Activated naive CD4-positive, alpha-beta T cell treated with anti-CD3 and anti-CD28 coated beads for 36 hours (primary cell): ENCODE results near the gene FKRP. TPM values are rescaled to one million over a fixed set of nuclear protein-coding genes. Genes with fewer than 3 reads are reported as not detected.
"Not testable (repeated sequence)": the region's sequence is repeated elsewhere in the genome, so short reads cannot be mapped to it uniquely, and the experiment has no call there.

Source experiments
- CTCF ChIA-PET: fragments of 350-600 bp; sonication (Branson Sonifier 250); formaldehyde crosslinking; loops from one replicate; lab custom pipeline; 2021; ENCODE audit warnings: antibody characterized with exemption; lab: Charles Lee
- DNase-seq: peaks from one replicate; pipeline ENCODE4 v3.0.0-alpha.2; 2020
- H3K27ac Mint-ChIP-seq: one replicate; pipeline ENCODE4 v1.8.0; 2021; ENCODE audit warnings: mild to moderate bottlenecking, mixed read lengths
- H3K27me3 Mint-ChIP-seq: one replicate; pipeline ENCODE4 v1.8.0; 2021; ENCODE audit warnings: low read depth, mixed read lengths
- H3K36me3 Mint-ChIP-seq: one replicate; pipeline ENCODE4 v1.8.0; 2021; ENCODE audit warnings: low read depth, mixed read lengths
- H3K4me1 Mint-ChIP-seq: one replicate; pipeline ENCODE4 v1.8.0; 2021; ENCODE audit warnings: low read depth, mixed read lengths
- H3K4me3 Mint-ChIP-seq: one replicate; pipeline ENCODE4 v1.8.0; 2021; ENCODE audit warnings: mild to moderate bottlenecking, moderate library complexity, mixed read lengths
- H3K9me3 Mint-ChIP-seq: one replicate; pipeline ENCODE4 v1.8.0; 2021; ENCODE audit warnings: mixed read lengths
- intact Hi-C: fragments of 100-400 bp; cut with micrococcal nuclease; formaldehyde crosslinking; loops from one replicate; pipeline ENCODE4 v1.15.1; 2023
- total RNA-seq, 2 experiments: library from RNA; stranded (reverse); gene quantifications; one replicate each; pipeline ENCODE4 v1.2.3, GENCODE V29; 2021

FKRP gene, protein sequence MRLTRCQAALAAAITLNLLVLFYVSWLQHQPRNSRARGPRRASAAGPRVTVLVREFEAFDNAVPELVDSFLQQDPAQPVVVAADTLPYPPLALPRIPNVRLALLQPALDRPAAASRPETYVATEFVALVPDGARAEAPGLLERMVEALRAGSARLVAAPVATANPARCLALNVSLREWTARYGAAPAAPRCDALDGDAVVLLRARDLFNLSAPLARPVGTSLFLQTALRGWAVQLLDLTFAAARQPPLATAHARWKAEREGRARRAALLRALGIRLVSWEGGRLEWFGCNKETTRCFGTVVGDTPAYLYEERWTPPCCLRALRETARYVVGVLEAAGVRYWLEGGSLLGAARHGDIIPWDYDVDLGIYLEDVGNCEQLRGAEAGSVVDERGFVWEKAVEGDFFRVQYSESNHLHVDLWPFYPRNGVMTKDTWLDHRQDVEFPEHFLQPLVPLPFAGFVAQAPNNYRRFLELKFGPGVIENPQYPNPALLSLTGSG
- total RNA-seq, result 1 to 10 TPM; 8.8 to 9.0 TPM

DNA sequence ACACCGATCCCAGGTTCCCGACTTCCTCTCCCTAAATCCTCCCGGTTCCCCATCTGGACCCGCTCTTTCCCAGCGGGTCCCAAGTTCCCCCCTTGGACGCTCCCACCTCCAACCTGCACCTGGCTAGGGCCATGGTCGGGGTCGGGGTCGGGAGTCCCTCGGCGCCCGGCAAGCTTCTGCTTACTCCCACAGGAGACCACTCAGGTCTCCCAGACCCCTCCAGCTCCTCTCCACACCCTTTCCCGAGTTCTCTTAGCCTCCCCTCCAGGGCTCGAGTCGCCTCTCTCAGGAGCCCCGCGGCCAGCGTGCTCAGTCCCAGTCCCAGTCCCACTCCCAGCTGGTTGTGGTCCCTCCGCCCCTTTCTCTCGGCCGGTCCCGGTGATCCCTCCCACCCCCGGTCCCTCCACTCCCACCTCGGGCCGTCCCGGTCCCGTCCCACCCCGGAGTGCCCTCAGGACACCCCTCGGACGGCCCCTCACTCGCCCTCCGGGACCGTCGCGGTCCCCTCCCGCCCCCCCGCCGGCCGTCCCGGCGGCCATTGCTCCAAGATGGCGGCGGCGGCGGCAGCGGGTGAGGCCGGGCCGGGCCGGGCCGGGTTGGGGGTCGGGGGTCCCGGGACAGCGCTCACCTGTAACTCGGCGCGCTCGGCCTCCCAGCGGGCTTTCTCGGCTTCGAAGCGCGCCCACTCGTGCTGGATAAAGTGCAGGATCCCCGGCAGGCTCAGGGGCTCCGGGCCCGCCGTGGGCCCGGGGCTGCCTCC, at the start of gene FKRP:
FKRP (plus strand) TSS at position 537 of the 760 bp plus-strand sequence. CDS start 9,394 bp downstream, outside the sequence.
- Mint-ChIP-seq H3K9me3 (no peaks in the 10 kb centered on the region), H3K27me3 (no peaks in the 10 kb centered on the region), H3K4me1 (peaks cover 46% of the 10 kb centered on the region), H3K4me3 (peak within 1 kb of the TSS; percentile 95), H3K36me3 (peaks cover 3% of the 10 kb centered on the region), H3K27ac (peak within 1 kb of the TSS; percentile 84)
- intact Hi-C loops, result no loop called here
- CTCF ChIA-PET, result interaction anchor here (1.9 kb wide), 1 partner anchor 11 kb away, joined by 7 read pairs; no protein-coding TSS in a partner anchor
- DNase-seq, result no peak

DNA sequence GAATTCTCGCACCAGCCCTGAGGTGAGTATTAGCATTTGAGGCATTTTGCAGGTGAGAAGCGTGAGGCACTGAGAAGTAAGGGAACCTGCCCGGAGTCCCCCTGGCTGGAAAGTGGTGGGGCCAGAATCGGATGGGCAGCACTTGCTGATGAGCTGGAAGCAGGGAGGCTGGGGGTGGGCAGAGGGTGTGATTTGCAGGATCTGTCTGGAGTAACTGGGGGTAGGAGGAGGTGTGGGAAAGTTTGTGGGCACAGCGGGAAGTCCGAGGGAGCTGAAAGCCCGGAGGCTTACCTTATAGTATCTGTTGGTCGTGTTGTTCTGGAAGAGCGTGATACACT, 49.0 kb upstream of the FKRP start:
- Mint-ChIP-seq H3K36me3 (peaks cover 38% of the 10 kb centered on the region), H3K4me1 (no peaks in the 10 kb centered on the region), H3K27me3 (no peaks in the 10 kb centered on the region), H3K9me3 (no peaks in the 10 kb centered on the region), H3K27ac (no peak overlapping the region), H3K4me3 (no peak overlapping the region)
- intact Hi-C loops, result no loop called here
- no peak for DNase-seq
- CTCF ChIA-PET, result interaction anchor here (0.6 to 3.0 kb wide), 4 partner anchors 8 to 33 kb away, joined by 3 to 9 read pairs (median 4); no protein-coding TSS in a partner anchor

DNA sequence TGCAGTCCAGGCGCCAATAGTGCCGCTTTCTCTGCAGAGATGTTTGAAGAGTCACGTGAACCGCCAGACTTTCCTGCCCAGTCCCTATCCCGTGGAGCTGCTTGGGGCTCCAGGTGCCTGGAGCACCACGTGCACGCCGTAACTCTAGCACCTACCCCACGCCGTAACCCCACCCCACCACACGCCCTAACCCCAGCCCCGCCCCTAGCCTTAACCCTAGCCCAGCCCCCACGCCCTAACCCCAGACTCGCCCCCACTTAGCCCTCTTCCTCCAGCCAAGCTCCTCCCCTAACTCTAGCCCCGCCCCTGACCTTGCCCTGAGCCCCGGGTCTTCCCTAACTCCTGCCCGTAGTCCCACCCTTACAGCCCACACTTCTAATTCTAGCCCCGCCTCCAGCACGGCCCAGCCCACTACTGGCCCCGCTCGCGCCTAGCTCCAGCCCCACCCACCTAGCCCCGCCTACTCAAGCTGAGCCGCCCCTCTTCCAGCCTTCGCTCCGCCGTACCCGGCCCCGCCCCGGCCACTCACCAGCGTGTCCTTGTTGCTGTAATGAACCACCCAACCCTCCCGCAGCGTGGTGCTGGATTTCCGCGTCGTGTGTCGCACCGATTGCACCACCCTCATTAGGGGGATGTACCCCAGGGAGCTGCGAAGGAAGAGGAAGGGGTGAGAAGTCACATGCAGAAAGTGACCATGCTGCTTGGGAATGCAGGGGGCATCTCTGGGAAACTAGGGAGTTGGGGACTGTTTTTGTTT, 48.5 kb upstream of the FKRP start:
- Mint-ChIP-seq H3K4me1 (no peaks in the 10 kb centered on the region), H3K4me3 (no peak overlapping the region), H3K9me3 (no peaks in the 10 kb centered on the region), H3K27me3 (no peaks in the 10 kb centered on the region), H3K36me3 (peaks cover 34% of the 10 kb centered on the region), H3K27ac (no peak overlapping the region)
- CTCF ChIA-PET, result interaction anchor here (0.6 to 3.0 kb wide), 4 partner anchors 7 to 32 kb away, joined by 3 to 9 read pairs (median 4); no protein-coding TSS in a partner anchor
- DNase-seq, result peak; percentile 14
- intact Hi-C loops, result no loop called here

DNA sequence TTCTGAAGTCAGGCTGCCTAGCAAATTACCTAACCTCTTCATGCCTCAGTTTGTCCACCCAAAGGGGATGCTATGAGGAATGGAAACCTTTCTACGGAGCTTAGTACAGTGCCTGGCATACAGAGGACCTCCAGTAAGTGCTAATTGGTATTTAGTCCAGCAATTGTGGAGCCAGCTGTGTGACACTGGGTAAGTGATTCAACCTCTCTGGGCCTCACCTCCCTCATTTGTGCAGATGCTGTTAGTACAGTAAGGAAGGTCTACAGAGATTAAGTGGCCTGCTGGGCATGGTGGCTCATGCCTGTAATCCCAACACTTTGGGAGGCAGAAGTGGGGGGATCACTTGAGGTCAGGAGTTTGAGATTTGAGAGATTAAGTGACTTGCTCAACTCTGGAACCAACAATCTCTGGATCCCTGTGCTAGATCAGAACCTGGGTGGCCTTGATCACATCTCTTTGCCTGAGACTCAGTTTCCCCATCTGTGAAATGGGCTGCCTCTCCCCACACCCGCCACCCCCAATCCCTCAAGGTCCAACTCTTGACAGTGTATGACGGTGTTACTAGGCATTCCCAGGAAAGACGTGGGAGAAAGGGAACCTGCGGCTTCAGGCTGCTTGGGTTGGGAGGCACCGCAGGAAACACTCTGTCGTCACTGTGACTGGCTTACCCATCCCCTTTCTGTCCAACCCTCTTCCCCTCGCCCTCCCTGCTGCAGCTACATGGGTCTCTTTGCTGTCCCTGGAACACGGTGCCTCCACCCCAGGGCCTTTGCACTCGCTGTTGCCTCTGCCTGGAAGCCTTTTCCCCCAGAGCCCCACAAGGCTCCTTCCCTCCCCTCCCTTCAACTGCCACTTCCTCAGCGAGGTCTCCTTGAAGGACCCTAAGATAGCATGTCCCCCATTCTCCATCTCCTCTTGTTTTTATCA, 47.2 kb upstream of the FKRP start:
- CTCF ChIA-PET, result interaction anchor here (1.6 kb wide), 1 partner anchor 30 kb away, joined by 4 read pairs; no protein-coding TSS in a partner anchor
- H3K36me3 Mint-ChIP-seq, result peaks cover 25% of the 10 kb centered on the region
- DNase-seq, result no peak
- H3K27me3 Mint-ChIP-seq, result no peaks in the 10 kb centered on the region
- no peak overlapping the region for H3K27ac Mint-ChIP-seq
- no peak overlapping the region for H3K4me3 Mint-ChIP-seq
- no peaks in the 10 kb centered on the region for H3K4me1 Mint-ChIP-seq
- H3K9me3 Mint-ChIP-seq, result no peaks in the 10 kb centered on the region
- intact Hi-C loops, result no loop called here

DNA sequence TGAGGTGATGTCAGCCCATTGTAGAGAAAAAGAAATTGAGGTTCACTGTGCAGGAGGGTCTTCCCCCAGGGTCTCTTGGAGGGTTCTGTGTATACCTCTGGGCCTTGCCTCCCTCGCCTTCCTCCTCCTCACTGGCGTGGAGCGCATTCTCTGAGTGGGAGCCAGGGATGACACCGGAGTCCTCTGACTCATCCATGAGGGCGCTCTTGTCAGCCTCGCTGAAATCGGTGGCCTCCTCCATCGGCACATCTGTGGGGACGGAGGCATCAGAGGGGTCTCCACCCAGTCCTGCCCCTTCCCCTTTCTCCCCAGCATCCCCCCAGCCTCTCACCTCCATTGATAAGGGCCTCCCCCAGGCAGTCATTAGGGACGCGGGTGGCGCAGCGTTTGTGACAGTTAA, 45.2 kb upstream of the FKRP start:
- Mint-ChIP-seq H3K27me3 (no peaks in the 10 kb centered on the region), H3K4me1 (peaks cover 7% of the 10 kb centered on the region), H3K4me3 (no peak overlapping the region), H3K27ac (no peak overlapping the region), H3K36me3 (peaks cover 27% of the 10 kb centered on the region), H3K9me3 (no peaks in the 10 kb centered on the region)
- CTCF ChIA-PET, result interaction anchor here (0.6 kb wide), 1 partner anchor 69 kb away, joined by 3 read pairs; no protein-coding TSS in a partner anchor
- DNase-seq, result no peak
- intact Hi-C loops, result no loop called here

DNA sequence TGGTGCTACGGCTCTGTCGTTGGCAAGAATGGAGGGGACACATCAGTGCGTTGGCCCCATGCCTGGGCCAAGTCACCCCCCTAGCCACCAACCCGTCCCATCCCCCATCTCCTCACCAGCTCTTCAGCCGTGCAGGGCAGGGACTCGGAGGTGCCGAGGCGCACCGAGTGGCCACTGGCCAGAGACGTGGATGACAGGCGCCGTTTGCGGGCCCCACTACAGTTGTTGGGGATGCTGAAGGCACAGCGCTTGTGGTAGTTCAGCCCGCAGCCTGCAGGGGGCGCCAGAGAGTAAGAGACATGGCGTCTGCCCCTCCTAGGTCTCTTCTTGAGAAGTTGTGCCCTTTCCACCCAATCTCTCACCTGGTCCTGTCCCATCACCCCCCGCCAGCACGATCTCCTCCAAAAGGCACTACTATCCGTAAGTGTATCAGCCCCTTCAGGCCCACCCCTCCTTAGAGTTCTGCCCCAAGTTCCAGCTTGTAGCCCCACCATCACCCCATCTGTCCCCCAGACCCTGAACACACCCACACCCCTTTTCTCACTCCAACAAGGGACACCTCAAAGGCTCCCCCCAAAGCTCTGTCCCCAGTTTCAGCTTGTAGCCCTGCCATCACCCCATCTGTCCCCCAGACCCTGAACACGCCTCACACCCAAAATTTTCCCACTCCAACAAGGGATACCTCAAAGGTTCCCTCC, 41.3 kb upstream of the FKRP start:
- CTCF ChIA-PET, result interaction anchor here (0.6 to 5.5 kb wide), 22 partner anchors 9 to 332 kb away, joined by 3 to 81 read pairs (median 6); no protein-coding TSS in a partner anchor
- peak; percentile 93 for DNase-seq

DNA sequence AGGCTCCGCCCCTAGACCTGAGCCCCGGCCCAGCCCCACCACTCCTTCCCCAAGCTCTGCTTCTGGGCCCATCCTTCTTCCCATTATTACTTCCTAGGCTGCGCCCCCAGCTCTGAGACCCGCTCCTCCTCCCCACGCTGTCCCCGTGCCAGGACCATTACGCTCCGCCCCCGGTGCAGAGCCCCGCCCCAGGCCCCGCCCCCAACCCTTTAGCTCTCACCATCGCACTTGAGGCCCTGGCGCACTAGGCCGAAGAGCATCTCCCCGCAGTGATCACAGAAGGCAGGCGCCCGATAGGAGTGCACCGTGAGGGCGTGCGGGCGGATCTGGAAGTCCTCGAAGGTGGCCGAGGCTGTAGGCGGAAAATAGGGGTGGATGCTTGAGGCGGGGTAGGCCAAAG, 35.2 kb upstream of the FKRP start:
- H3K36me3 Mint-ChIP-seq, result peaks cover 20% of the 10 kb centered on the region
- intact Hi-C loops, result loop anchor here (10.0 kb wide), 1 partner anchor 514 kb away; no protein-coding TSS in a partner anchor
- H3K27ac Mint-ChIP-seq, result no peak overlapping the region
- CTCF ChIA-PET, result no interaction called here
- no peaks in the 10 kb centered on the region for H3K9me3 Mint-ChIP-seq
- H3K27me3 Mint-ChIP-seq, result no peaks in the 10 kb centered on the region
- H3K4me3 Mint-ChIP-seq, result no peak overlapping the region
- peaks cover 21% of the 10 kb centered on the region for H3K4me1 Mint-ChIP-seq
- DNase-seq, result no peak

More for the DNA sequence above, 41.3 kb upstream of the FKRP start:
- intact Hi-C loops, result loop anchor here (1.0 kb wide), 3 partner anchors 13 to 49 kb away; partner anchors contain the start of gene PRKD2
- H3K4me1 Mint-ChIP-seq, result peaks cover 7% of the 10 kb centered on the region
- H3K4me3 Mint-ChIP-seq, result no peak overlapping the region
- peaks cover 27% of the 10 kb centered on the region for H3K36me3 Mint-ChIP-seq
- no peaks in the 10 kb centered on the region for H3K27me3 Mint-ChIP-seq
- peak overlapping the region; percentile 56 for H3K27ac Mint-ChIP-seq
- H3K9me3 Mint-ChIP-seq, result no peaks in the 10 kb centered on the region

DNA sequence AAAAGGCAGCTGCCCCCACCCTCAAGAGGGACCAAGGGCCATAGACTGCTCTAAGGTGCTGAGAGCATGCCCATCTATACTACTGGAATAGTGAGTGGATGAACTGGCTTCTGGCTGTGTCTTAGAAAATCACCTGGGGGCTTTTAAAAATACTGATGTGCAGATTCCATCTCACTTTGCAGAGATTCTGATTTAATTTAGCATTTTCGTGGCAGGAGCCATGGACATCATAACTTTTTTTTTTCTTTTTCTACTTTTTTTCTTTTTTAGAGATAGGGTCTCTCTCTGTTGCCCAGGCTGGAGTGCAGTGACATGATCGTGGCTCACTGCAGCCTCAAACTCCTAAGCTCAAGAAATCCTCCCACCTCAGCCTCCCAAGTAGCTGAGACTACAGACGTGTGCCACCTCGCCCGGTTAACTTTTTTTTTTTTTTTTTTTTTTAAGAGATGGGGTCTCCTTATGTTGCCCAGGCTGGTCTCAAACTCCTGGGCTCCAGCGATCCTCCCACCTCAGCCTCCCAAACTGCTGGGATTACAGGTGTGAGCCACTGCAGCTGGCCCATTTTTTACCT, 33.0 kb upstream of the FKRP start:
- H3K27me3 Mint-ChIP-seq, H3K9me3 Mint-ChIP-seq, DNase-seq, H3K27ac Mint-ChIP-seq: not testable (repeated sequence)
- intact Hi-C loops, result loop anchor here (10.0 kb wide), 1 partner anchor 512 kb away; no protein-coding TSS in a partner anchor
- Mint-ChIP-seq H3K4me3 (peak overlapping the region; percentile 96), H3K36me3 (peaks cover 13% of the 10 kb centered on the region), H3K4me1 (peaks cover 24% of the 10 kb centered on the region)
- CTCF ChIA-PET, result interaction anchor here (0.7 to 4.5 kb wide), 4 partner anchors 8 to 107 kb away, joined by 3 to 36 read pairs (median 16); no protein-coding TSS in a partner anchor

DNA sequence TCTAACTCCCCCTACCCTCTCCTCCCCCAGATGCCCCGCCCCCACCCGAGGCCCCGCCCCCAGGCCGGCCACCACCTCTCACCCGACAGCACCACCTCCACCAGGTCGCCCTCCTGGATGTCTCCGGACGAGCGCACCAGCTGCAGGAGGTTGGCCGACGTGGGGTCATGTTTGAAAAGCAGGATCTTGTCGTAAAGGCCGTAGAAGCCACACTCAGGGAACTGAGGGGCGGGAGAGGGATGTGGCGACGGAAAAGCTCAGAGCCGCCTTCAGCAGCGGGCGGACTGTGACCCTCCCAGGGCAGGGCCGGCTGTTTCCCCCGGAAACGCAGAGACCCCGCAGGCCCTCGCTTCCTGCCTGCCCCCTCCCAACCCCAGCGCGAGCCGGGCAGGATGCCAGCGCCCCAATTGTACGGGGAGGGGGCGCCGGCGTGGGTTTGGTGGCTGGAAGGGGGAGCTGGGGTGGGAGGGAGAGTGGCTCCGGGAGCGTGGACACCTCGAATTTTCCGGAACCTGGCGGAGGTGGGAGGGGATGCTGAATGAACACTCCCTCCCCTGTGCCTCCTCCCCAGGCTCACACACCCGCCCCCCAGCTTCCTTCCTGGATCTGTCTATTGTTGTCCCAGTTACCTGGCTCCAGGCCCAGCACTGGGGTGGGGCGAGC, 31.9 kb upstream of the FKRP start:
- intact Hi-C loops, result loop anchor here (1.0 to 10.0 kb wide), 2 partner anchors 100 to 511 kb away; no protein-coding TSS in a partner anchor
- H3K27me3 Mint-ChIP-seq, result no peaks in the 10 kb centered on the region
- H3K36me3 Mint-ChIP-seq, result peaks cover 11% of the 10 kb centered on the region
- CTCF ChIA-PET, result interaction anchor here (0.6 to 4.5 kb wide), 9 partner anchors 9 to 502 kb away, joined by 3 to 36 read pairs (median 4); no protein-coding TSS in a partner anchor
- DNase-seq, result peak; percentile 85
- H3K4me3 Mint-ChIP-seq, result peak overlapping the region; percentile 96
- H3K27ac Mint-ChIP-seq, result peak overlapping the region; percentile 94
- peaks cover 35% of the 10 kb centered on the region for H3K4me1 Mint-ChIP-seq
- no peaks in the 10 kb centered on the region for H3K9me3 Mint-ChIP-seq
